GM12864 (cell line): Measurements from ENCODE around the gene PRDM5.

Experiments
- DNase-seq: peaks from one replicate; pipeline ENCODE4 v3.0.0-alpha.2; 2011; ENCODE audit warnings: low read depth
- H3K4me3 ChIP-seq: 2 replicates; pipeline ENCODE4 v1.5.1; 2011; ENCODE audit warnings: mild to moderate bottlenecking, low read depth, low read length, control low read depth
- CTCF ChIP-seq: IDR thresholded peaks from 2 replicates; pipeline ENCODE4 v1.5.1; 2011; ENCODE audit warnings: low read depth, mild to moderate bottlenecking, moderate library complexity, low read length, control low read depth, inconsistent platforms; ENCODE audit errors: missing control alignments

Gene PRDM5

DNA sequence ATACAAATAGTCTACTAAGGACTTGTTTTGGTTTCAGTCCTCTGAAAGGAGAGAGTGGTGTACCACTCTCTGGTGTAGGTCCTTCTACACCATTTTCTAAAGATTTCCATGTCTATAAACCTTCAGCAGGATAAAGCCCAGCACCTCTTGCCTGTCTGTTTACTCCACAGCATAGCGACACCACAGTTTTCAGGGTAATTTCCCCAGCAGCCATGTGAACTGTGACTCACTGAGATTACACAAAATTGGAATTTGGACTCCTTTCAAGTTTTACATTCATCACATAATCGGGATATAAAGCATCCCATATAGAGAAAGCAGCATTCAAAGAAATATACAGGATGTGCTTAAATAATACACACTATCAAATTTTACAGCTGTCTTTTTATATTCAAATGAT lies 229.6 kb downstream of the PRDM5 start:
- no peak for TF ChIP-seq CTCF
- no peak overlapping the region for H3K4me3 ChIP-seq
- DNase-seq: no peak

DNA sequence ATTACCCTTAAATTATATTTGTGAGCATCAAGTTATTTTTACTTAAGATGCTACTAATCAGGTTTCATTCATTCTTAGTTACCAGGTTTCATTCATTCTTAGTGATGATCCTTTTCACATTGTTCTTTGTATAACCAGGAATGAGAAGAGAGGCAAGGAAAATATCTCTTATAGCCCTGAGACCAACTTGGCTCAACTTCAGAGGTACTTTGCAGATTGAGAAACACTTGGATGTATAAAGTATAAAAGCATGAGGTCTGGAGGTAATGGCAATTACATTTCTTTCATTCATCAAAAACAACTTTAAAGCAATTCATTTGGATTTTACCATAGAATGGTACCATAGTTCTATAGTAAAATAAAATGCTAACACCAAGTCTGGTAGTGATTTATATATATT lies 231.0 kb downstream of the PRDM5 start:
- no peak for DNase-seq
- no peak for TF ChIP-seq CTCF
- H3K4me3 ChIP-seq: no peak overlapping the region

- DNase-seq: no peak
- H3K4me3 ChIP-seq: no peak overlapping the region
- no peak for TF ChIP-seq CTCF
These were observed 231.4 kb downstream of the PRDM5 start for GRCh38 chr4:120691106-120691505.

DNA sequence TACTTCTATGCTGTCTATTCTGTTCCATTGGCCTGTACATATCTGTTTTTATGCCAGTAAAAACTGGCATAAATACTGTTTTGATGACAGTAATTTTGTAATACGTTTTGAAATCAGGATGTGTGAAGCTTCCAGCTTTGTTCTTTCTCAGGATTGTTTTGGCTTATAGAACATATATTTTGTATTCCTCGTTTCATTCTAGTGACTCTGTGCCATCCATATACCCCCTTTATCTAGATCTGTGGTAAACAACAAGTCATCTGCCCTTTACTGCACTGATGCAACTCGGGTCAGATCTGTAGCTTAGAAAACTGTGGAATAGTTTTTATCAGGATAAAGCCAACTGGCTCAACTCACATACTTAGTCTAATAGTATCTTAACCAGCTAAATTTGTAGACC lies 233.7 kb downstream of the PRDM5 start:
- no peak for DNase-seq
- TF ChIP-seq CTCF: no peak
- H3K4me3 ChIP-seq: no peak overlapping the region

- TF ChIP-seq CTCF: no peak
- DNase-seq: no peak
- H3K4me3 ChIP-seq: no peak overlapping the region
These were observed 236.7 kb downstream of the PRDM5 start for GRCh38 chr4:120685756-120686278.

DNA sequence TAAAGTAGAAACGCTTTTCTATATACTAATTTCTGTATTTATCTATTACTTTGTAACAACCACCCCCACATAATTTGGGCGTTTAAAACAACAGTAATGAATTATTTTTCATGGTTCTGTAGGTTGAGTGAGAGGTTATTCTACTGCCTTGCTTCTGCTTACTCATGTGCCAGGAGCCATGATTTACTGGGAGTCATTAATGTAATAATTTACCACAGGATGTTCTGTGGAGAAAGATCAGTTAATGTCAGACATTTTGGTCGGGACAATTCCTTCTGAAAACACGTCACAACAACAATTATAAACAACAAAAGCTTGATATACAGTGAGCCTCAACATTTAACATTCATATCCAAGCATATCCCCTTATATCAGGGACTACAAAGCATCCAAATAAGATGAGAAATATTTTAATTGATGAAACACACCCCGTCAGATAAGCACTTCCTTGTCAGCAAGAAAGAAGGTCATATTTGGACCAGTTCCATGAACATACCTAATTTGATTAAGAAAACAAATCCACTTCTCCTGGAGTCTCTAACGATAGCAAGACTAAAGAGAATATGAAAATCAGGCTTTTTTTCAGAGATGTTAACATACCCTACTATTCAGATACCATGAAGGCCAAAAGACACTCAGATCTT lies 238.5 kb downstream of the PRDM5 start:
- H3K4me3 ChIP-seq: no peak overlapping the region
- no peak for TF ChIP-seq CTCF
- DNase-seq: no peak

GRCh38 chr4:120682981-120683380 lies 239.5 kb downstream of the PRDM5 start:
- TF ChIP-seq CTCF: no peak
- H3K4me3 ChIP-seq: no peak overlapping the region
- DNase-seq: no peak
